ENCODE measurements around the gene TRIO. TPM values are rescaled to one million over a fixed set of nuclear protein-coding genes. Genes with fewer than 3 reads are reported as not detected.

The TRIO gene
- total and polyA plus RNA-seq, 4 donors: 23.8 to 243 (median 110) TPM

DNA sequence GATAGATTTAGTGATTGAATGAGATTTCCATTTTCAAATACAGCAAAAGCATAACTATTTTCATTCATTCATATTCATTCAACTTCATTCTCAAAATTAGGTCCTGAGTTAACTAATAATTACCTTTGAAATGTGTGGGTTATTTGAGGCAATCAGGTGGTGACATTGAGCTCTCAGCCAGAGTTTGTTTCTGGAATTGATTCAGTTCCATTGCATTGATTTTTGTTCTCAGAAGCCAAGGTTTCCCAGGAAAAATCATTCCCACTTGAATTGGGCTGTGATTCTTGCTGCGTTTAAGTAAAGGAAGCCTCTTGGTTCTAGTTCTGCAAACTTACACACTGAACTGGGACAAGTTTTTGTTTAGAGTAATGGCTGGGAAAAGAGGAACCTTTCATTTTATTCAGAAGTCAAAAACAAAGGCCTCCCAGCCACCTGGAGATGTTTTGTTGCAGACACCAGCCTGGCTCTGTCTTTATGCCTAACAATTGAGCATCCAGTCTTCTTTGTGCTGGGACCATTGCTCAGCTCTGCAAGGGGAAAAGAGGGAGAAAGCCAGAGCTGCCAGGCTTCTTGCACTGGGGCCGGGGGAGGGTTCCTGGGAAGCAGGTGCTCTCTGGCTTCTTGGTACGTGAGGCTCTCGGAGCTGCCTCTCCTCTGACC lies 198.6 kb downstream of the TRIO start:
- H3K4me3 ChIP-seq: no peak overlapping the region
- peaks cover 15 to 22% (median 19%) of the 10 kb centered on the region in 4 donors for H3K36me3 ChIP-seq (ENCODE audit: control insufficient read depth in 4 of 4, insufficient read depth in 4 of 4, low read length in 4 of 4)
- H3K27me3 ChIP-seq (ENCODE audit: control insufficient read depth in 3 of 3, insufficient read depth in 3 of 3, low read length in 2 of 3): no peaks in the 10 kb centered on the region
- WGBS, 2 donors: 59 to 70% methylated on average over 4 of the region's 4 CpGs
- DNase-seq (no peak), ATAC-seq (ENCODE audit: insufficient read depth, low FRiP score) (no peak)
- TF ChIP-seq, protein P1, sequence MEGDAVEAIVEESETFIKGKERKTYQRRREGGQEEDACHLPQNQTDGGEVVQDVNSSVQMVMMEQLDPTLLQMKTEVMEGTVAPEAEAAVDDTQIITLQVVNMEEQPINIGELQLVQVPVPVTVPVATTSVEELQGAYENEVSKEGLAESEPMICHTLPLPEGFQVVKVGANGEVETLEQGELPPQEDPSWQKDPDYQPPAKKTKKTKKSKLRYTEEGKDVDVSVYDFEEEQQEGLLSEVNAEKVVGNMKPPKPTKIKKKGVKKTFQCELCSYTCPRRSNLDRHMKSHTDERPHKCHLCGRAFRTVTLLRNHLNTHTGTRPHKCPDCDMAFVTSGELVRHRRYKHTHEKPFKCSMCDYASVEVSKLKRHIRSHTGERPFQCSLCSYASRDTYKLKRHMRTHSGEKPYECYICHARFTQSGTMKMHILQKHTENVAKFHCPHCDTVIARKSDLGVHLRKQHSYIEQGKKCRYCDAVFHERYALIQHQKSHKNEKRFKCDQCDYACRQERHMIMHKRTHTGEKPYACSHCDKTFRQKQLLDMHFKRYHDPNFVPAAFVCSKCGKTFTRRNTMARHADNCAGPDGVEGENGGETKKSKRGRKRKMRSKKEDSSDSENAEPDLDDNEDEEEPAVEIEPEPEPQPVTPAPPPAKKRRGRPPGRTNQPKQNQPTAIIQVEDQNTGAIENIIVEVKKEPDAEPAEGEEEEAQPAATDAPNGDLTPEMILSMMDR (IDR thresholded peaks at IDR 0.05; ENCODE audit: control extremely low read depth, extremely low read depth): no peak
- no peak overlapping the region for H3K9ac ChIP-seq (ENCODE audit: insufficient read depth in 1 of 2, low read length in 2 of 2)
- H3K27ac ChIP-seq (ENCODE audit: low read depth in 1 of 2, low read length in 1 of 2): peak overlapping the region; percentile 14 to 82
- H3K9me3 ChIP-seq (ENCODE audit: control insufficient read depth in 4 of 4, insufficient read depth in 3 of 4, low read length in 3 of 4): peaks cover 0 to 2% (median 0%) of the 10 kb centered on the region in 4 donors
- peaks cover 0 to 5% (median 0%) of the 10 kb centered on the region in 5 donors for H3K4me1 ChIP-seq (ENCODE audit: control insufficient read depth in 5 of 5, insufficient read depth in 5 of 5, low read length in 5 of 5)

DNA sequence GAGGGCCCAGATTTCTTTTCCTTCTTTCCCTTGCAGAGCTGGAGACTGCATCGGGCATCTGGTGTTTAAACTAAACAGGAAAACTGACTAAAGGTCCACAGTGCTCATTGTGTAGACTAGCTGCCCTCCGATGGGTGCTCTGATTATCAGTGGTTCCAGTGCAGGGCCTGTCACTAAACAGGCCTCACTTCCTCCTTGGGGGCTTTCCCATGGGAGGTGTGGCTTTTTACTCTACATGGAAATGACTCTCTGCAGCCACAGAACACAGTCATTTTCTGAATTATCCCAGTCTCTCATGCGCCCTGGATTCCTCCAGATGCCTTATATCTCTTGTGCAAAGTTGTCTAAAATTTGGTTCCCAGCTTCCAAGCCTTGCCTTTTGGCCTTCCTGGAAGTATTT lies 199.2 kb downstream of the TRIO start:
- H3K9me3 ChIP-seq (ENCODE audit: control insufficient read depth in 4 of 4, insufficient read depth in 3 of 4, low read length in 3 of 4): peaks cover 0 to 2% (median 0%) of the 10 kb centered on the region in 4 donors
- H3K4me3 ChIP-seq: no peak overlapping the region
- 36 to 49% methylated on average over 3 of the region's 3 CpGs for WGBS, 2 donors
- H3K36me3 ChIP-seq (ENCODE audit: control insufficient read depth in 4 of 4, insufficient read depth in 4 of 4, low read length in 4 of 4): peaks cover 12 to 19% (median 16%) of the 10 kb centered on the region in 4 donors
- H3K9ac ChIP-seq (ENCODE audit: insufficient read depth in 1 of 2, low read length in 2 of 2): no peak overlapping the region
- H3K4me1 ChIP-seq (ENCODE audit: control insufficient read depth in 5 of 5, insufficient read depth in 5 of 5, low read length in 5 of 5): peaks cover 0 to 5% (median 0%) of the 10 kb centered on the region in 5 donors
- DNase-seq (no peak), ATAC-seq (ENCODE audit: insufficient read depth, low FRiP score) (peak; percentile 65)
- TF ChIP-seq, protein P1 (IDR thresholded peaks at IDR 0.05; ENCODE audit: control extremely low read depth, extremely low read depth): no peak
- no peaks in the 10 kb centered on the region for H3K27me3 ChIP-seq (ENCODE audit: control insufficient read depth in 3 of 3, insufficient read depth in 3 of 3, low read length in 2 of 3)
- peak overlapping the region in 1 of 2 donors; percentile 82 for H3K27ac ChIP-seq (ENCODE audit: low read depth in 1 of 2, low read length in 1 of 2)

DNA sequence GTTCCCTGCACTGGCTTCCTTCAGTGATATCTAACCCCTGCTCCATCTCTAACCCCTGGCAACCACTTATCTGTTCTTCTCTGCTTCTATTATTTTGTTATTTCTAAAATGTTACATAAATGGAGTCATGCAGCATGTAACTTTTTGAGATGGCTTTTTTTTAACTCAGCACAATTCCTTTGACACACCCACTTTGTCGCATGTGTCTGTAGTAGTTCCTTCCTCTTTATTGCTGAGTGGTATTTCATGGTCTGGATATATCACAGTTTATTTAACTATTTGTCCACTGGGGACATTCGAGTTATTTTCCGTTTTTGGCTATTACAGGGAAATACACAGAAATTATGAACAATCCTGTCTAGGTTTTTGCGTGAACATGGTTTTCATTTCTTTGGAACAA lies 200.2 kb downstream of the TRIO start:
- H3K36me3 ChIP-seq (ENCODE audit: control insufficient read depth in 4 of 4, insufficient read depth in 4 of 4, low read length in 4 of 4): peaks cover 8 to 12% (median 10%) of the 10 kb centered on the region in 4 donors
- no peak overlapping the region for H3K27ac ChIP-seq (ENCODE audit: low read depth in 1 of 2, low read length in 1 of 2)
- no peak overlapping the region for H3K4me3 ChIP-seq
- no peaks in the 10 kb centered on the region for H3K27me3 ChIP-seq (ENCODE audit: control insufficient read depth in 3 of 3, insufficient read depth in 3 of 3, low read length in 2 of 3)
- H3K9me3 ChIP-seq (ENCODE audit: control insufficient read depth in 4 of 4, insufficient read depth in 3 of 4, low read length in 3 of 4): no peaks in the 10 kb centered on the region
- TF ChIP-seq, protein P1 (IDR thresholded peaks at IDR 0.05; ENCODE audit: control extremely low read depth, extremely low read depth): no peak
- peaks cover 0 to 5% (median 0%) of the 10 kb centered on the region in 5 donors for H3K4me1 ChIP-seq (ENCODE audit: control insufficient read depth in 5 of 5, insufficient read depth in 5 of 5, low read length in 5 of 5)
- DNase-seq (no peak), ATAC-seq (ENCODE audit: insufficient read depth, low FRiP score) (no peak)
- H3K9ac ChIP-seq (ENCODE audit: insufficient read depth in 1 of 2, low read length in 2 of 2): no peak overlapping the region
- 74 to 75% methylated on average over 4 of the region's 4 CpGs for WGBS, 2 donors

Data from lung (tissue), 12 donors.